GM23248 (cell line): ENCODE measurements around the gene AMBRA1.

Source experiments
- EZH2 ChIP-seq: fragments of 200-600 bp; sonication (generic); IDR thresholded peaks from 2 replicates; pipeline ENCODE4 v1.6.1; 2018; ENCODE audit warnings: antibody characterized with exemption, mild to moderate bottlenecking; ENCODE audit not compliant: insufficient read depth, poor library complexity, severe bottlenecking
- EZH2phosphoT487 ChIP-seq: fragments of 200-600 bp; sonication (generic); IDR thresholded peaks from 2 replicates; pipeline ENCODE4 v1.6.1; 2018; ENCODE audit warnings: antibody characterized with exemption, moderate library complexity, mild to moderate bottlenecking, low read depth; ENCODE audit not compliant: insufficient read depth

GRCh38 chr11:46393231-46393616, 200.6 kb downstream of the AMBRA1 start:
- no peak for TF ChIP-seq EZH2
- TF ChIP-seq EZH2phosphoT487 = no peak
